GM12878 (cell line): Measurements from ENCODE around the gene TET3. TPM values are rescaled to one million over a fixed set of nuclear protein-coding genes. Genes with fewer than 3 reads are reported as not detected.

Experiments used
- BCL3 ChIP-seq: IDR thresholded peaks from 2 replicates; pipeline ENCODE4 v1.6.1; 2011; ENCODE audit warnings: borderline replicate concordance, low read depth, mild to moderate bottlenecking, moderate library complexity, low read length; ENCODE audit not compliant: insufficient read depth, poor library complexity, severe bottlenecking
- CUX1 ChIP-seq: IDR thresholded peaks from 2 replicates; pipeline ENCODE4 v1.6.1; 2012; ENCODE audit warnings: improper control_type of control experiment, low read depth, low read length; ENCODE audit not compliant: insufficient replicate concordance
- RCOR1 ChIP-seq: conservative IDR thresholded peaks from 2 replicates; pipeline ENCODE4 v1.6.1; 2012; ENCODE audit warnings: low read depth, low read length, improper control_type of control experiment
- SREBF2 ChIP-seq: IDR thresholded peaks from 2 replicates; pipeline ENCODE4 v1.6.1; 2012; ENCODE audit warnings: mild to moderate bottlenecking, low read length
- TARDBP ChIP-seq: IDR thresholded peaks from 2 replicates; pipeline ENCODE4 v1.6.1; 2016; ENCODE audit warnings: borderline replicate concordance
- ZNF687 ChIP-seq: fragments of 450-650 bp; IDR thresholded peaks from 2 replicates; pipeline ENCODE4 v1.6.1; 2017; ENCODE audit warnings: mild to moderate bottlenecking, moderate library complexity
- polyA plus RNA-seq, 11 experiments: library from polyadenylated mRNA; depleted of rRNA in 4 of 11; unstranded in 6 of 11; stranded (reverse) in 5 of 11; fragments of >200 nt; fragmentation: Nextera tagmentation in 4 of 11; fragmentation: Illumina TruSeq in 1 of 11; extraction: Ambion mirVana in 4 of 11; extraction: Trizol in 1 of 11; gene quantifications; 1 replicate in 1 of 11; 2 replicates in 10 of 11; pipeline versions ENCODE4 v1.2.1 to v1.2.3, GENCODE V29; 2011 to 2016; ENCODE audit warnings: inconsistent platforms in 2 of 11, missing spikeins in 2 of 11, low read depth in 1 of 11
- total RNA-seq, 4 experiments: library from RNA; depleted of rRNA in 3 of 4; stranded (reverse); fragments of >200 nt in 3 of 4; fragmentation: Illumina TruSeq in 1 of 4; extraction: Trizol in 1 of 4; gene quantifications; 2 replicates each; pipeline versions ENCODE4 v1.2.1 to v1.2.3, GENCODE V29; 2013 to 2021

The TET3 gene
- total and polyA plus RNA-seq, 10 of the 15 experiments (the other 5 are each of a cell fraction or from before 2014, with no cell fraction given): 0.77 to 25.9 (median 8.5) TPM

- TF ChIP-seq CUX1 (no peak), ZNF687 (no peak), SREBF2 (no peak), BCL3 (no peak), TARDBP (no peak), RCOR1 (no peak)
Measured at GRCh38 chr2:73969356-73969755, 15.4 kb upstream of the TET3 start (continued).
